ENCODE data around the gene SBF2.

Gene SBF2

DNA sequence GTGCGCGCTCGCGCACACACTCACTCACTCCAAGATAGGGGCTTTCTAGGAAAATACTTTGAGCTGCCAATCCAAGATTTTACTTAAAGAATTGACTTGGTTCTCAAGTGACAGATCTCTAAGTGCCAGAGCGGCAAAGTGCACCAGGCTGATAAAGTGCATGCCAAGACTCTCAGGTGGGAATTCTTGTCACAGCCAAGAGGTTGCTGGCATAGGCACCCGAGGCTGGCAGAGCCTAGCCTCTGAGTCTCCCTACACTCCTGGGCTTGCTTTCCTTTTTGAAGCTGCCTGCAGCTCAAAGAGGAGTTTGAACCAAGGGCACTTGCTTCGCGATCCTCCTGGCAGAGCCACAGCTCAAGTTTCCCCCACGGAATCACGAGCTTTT is 8.3 kb upstream of the SBF2 start:
- no peak for DNase-seq (ENCODE audit: low read depth)

GRCh38 chr11:10301656-10302358 is 7.8 kb upstream of the SBF2 start:
- DNase-seq (ENCODE audit: low read depth): peak; percentile 90

DNA sequence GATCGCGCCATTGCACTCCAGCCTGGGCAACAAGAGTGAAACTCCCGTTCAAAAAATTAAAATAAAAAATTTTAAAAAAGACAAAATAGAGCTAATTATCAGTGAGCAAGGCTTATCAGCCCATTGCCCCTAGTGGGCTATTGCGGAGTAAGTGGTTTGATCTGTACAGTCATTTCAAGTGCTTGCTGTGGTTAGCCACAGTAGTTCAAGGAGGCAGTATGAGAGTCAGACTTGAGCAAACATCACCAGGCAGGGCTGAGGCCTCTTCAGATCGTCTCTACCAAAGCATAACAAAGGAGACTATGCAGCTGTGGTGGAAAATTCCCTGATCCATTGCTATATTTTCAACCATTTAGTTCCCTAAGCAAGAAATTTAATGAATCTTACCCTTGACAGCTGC is 4.3 kb upstream of the SBF2 start:
- peak; percentile 89 for DNase-seq (ENCODE audit: low read depth)

GRCh38 chr11:10295064-10295901 is 1.3 kb upstream of the SBF2 start:
- DNase-seq (ENCODE audit: low read depth): no peak

- peak; percentile 81 for DNase-seq (ENCODE audit: low read depth)
Measured at GRCh38 chr11:10294290-10294953, 403 bp upstream of the SBF2 start.

- peak; percentile 49 for DNase-seq (ENCODE audit: low read depth)
Measured at GRCh38 chr11:10291801-10292638, 2.0 kb downstream of the SBF2 start.

DNA sequence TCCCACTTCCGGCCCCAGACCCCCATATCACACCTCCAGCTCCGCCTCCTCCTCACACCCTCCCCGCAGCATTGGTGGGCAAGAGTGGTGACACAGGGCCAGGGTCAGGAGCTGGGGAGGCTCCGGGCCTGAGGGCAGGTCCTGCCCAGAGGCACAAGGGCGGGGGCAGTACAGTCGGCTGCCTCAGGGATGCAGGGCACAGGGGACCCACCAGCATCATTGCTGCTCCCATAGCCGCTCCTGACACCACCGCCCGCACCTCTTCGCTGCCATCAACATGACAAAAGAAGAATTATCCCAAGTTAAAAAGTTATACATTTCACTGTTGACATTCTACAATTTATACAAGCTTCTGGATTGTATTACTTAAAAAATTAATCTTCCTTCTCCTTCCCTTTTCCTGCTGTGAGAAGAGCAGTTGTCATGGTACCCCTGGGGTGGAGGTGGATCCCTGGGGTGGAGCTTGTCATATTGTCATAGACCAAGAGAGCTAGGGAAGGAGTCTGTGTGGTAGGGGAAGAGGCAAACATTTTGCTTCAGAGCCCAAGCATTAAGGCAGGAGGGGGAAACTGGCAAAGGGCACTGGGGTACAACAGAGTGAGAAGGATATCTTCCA is 4.1 kb downstream of the SBF2 start:
- DNase-seq (ENCODE audit: low read depth): no peak

GRCh38 chr11:10288881-10289764 is 4.9 kb downstream of the SBF2 start:
- DNase-seq (ENCODE audit: low read depth): no peak

DNA sequence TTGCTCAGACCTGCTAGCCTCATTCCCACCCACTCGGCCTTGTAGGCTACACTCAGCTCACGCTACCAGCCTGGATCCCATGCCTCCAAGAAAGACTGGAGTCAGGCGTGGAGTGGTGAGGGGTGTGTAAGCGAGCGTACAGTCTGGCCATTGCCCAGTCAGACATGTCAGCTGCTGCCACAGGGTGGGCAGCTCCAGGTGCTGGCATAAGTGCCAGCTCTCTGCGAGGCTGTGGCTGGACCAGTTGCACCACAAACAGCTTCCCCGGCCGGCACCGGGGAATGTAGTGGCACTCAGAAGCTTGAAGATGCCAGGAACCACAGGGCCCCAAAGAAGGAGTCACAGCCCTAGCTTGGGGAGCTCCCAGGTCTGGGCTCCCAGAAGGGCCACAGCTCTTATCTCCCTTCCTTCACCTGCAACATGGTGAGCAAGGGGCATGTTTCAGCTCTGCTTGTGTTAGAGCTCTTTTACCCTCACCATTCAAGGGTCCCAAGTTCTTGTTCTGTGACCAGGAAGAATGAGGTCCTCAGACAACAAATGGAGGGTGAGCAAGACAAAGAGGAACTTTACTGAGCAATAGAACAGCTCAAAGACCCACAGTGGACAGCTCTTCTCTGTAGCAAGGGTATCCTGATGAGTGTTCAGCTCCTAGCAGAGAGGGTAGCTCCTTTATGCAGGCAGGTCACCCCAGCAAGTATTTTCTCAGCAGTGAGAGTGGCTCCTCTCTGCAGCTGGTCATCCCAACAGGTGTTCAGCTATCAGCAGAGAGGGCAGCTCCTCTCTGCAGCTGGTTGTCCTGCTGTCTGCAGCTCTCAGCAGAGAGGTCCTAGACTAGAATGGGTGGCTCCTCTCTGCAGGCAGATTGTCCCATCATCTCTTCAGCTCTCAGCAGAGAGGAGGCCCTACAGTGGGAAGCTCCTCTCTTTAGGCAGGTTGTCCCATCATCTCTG is 6.0 kb downstream of the SBF2 start:
- DNase-seq (ENCODE audit: low read depth): no peak

DNA sequence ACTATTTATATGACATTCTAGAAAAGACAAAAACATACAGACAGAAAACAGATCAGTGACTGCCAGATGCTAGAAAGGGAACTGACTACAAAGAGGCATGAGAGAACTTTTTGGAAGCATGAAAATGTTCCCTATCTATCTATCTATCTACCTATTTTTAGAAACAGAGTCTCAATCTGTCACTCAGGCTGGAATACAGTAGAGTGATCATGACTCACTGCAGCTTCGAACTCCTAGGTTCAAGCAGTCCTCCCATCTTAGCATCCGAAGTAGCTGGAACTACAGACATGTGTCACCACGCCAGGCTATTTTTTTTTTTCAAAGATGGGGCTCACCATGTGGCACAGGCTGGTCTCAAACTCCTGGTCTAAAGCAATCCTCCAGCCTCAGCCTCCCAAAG is 6.9 kb downstream of the SBF2 start:
- peak; percentile 61 for DNase-seq (ENCODE audit: low read depth)

DNA sequence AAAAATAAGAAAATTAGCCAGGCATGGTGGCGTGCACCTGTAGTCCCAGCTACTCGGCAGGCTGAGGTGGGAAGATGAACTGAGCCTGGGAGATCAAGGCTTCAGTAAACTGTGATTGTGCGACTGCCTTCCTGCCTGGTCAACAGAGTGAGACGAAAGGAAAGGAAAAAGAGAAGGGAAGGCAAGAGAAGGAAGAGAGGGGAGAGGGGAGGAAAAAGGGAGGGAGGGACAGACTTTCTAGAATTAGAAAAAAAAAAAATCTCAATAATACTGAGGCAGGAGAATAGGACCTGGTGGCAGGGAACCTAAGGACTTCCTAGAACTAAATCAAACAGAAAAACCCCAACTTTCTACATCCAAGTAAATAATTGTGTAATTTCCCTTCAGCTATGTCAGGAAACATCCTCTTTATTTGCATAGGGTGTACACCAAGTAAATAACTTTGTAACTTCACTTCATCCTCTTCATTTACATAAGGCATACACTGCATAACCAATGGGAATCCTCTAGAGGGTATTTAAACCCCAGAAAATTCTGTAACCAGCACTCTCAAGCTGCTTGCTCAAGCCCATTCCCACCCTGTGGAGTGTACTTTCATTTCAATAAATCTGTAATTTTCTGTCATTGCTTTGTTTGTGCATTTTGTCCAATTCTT is 8.7 kb downstream of the SBF2 start:
- no peak for DNase-seq (ENCODE audit: low read depth)

GRCh38 chr11:10283991-10284390 is 10.0 kb downstream of the SBF2 start:
- no peak for DNase-seq (ENCODE audit: low read depth)

- DNase-seq (ENCODE audit: low read depth): no peak
Measured at GRCh38 chr11:10282117-10282516, 11.9 kb downstream of the SBF2 start.

DNA sequence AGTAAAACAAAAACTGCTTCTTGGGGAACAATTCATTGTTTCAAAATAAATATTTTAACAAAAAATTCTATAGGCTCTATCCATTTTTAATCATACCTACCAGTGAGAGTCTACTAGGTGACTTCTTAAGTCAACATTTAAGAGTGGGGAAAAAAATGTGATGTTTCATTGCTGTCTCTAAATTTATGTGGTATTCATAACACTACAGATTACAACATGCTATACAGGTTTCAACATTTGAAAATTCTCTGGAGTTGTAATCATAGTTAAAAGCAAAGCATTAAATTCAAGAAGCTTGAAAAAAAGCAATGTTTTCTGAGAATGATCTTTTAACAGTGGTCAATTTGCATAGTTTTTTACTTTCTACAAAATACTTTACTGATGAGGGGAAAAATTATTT is 18.3 kb downstream of the SBF2 start:
- peak; percentile 31 for DNase-seq (ENCODE audit: low read depth)

GRCh38 chr11:10274726-10275125 is 19.3 kb downstream of the SBF2 start:
- DNase-seq (ENCODE audit: low read depth): peak; percentile 59

- DNase-seq (ENCODE audit: low read depth): no peak
Measured at GRCh38 chr11:10273738-10274137, 20.3 kb downstream of the SBF2 start.

DNA sequence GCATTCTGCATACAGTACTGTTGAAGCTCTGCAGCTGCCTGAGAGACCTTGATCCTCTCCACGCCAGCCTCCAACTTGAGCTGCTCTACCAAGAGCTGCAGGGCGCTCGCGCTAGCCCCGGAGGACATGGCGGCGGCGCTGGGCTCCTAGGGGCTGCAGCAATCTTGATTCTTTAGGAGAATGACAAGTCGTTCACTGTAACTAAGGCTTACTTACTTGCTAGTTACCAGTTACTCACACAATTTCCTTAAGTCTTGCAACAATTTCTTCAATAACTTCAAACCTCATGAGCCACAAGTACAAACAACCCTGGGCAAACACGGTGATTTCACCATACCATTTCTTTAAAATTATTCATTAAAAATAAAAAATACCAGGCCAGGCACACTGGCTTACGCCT is 21.9 kb downstream of the SBF2 start:
- no peak for DNase-seq (ENCODE audit: low read depth)

GRCh38 chr11:10268746-10269488 is 25.1 kb downstream of the SBF2 start:
- DNase-seq (ENCODE audit: low read depth): peak; percentile 75
